Esophagus muscularis mucosa (tissue), 4 donors: ENCODE measurements around the gene ZBTB7C.

ENCODE experiments used
- CTCF ChIP-seq, 3 experiments: fragments of 200-600 bp in 2 of 3; fragments of 450-650 bp in 1 of 3; sonication (generic) in 2 of 3; IDR thresholded peaks; one replicate each; pipeline ENCODE4 v1.5.1; 2017 to 2019; ENCODE audit warnings: antibody characterized with exemption in 3 of 3, mild to moderate bottlenecking in 2 of 3, moderate library complexity in 1 of 3
- EP300 ChIP-seq: sonication (generic); formaldehyde crosslinking; IDR thresholded peaks from one replicate; pipeline ENCODE4 v1.6.1; 2017; ENCODE audit warnings: antibody characterized with exemption
- POLR2A ChIP-seq: fragments of 450-650 bp; IDR thresholded peaks from one replicate; pipeline ENCODE4 v1.6.1; 2017; ENCODE audit warnings: antibody characterized with exemption, moderate library complexity, mild to moderate bottlenecking, low read depth
- POLR2AphosphoS5 ChIP-seq, 2 donors: sonication (generic); formaldehyde crosslinking; IDR thresholded peaks; one replicate each; pipeline ENCODE4 v1.6.1; 2017; ENCODE audit warnings: antibody characterized with exemption in 2 of 2

GRCh38 chr18:48279312-48279711 is 129.9 kb downstream of the ZBTB7C start:
- TF ChIP-seq CTCF (IDR thresholded peaks at IDR 0.05) (no peak), POLR2A (no peak), POLR2AphosphoS5 (IDR thresholded peaks at IDR 0.05) (no peak), EP300 (no peak)
